Endodermal cell (in vitro differentiated cells): ENCODE measurements around the gene AMIGO2. TPM values are rescaled to one million over a fixed set of nuclear protein-coding genes. Genes with fewer than 3 reads are reported as not detected.

Experiments used
- DNase-seq: peaks from one replicate; pipeline ENCODE4 v3.0.0-alpha.2; 2017
- H3K27ac ChIP-seq: 2 replicates; pipeline ENCODE4 v1.5.1; 2013; ENCODE audit warnings: mild to moderate bottlenecking, low read depth, low read length, moderate library complexity
- H3K27me3 ChIP-seq: 2 replicates; pipeline ENCODE4 v1.6.1; 2013; ENCODE audit warnings: mild to moderate bottlenecking, low read length, moderate library complexity; ENCODE audit not compliant: insufficient read depth, control insufficient read depth, poor library complexity, severe bottlenecking
- H3K36me3 ChIP-seq: 2 replicates; pipeline ENCODE4 v1.7.0; 2013; ENCODE audit warnings: mild to moderate bottlenecking, low read length, moderate library complexity; ENCODE audit not compliant: control insufficient read depth, insufficient read depth
- H3K4me1 ChIP-seq: one replicate; pipeline ENCODE4 v1.7.0; 2013; ENCODE audit warnings: low read length; ENCODE audit not compliant: control insufficient read depth, insufficient read depth
- H3K4me3 ChIP-seq: 2 replicates; pipeline ENCODE4 v1.5.1; 2013; ENCODE audit warnings: mild to moderate bottlenecking, low read length, moderate library complexity
- H3K9ac ChIP-seq: 2 replicates; pipeline ENCODE4 v1.6.1; 2013; ENCODE audit warnings: mild to moderate bottlenecking, low read length, moderate library complexity; ENCODE audit not compliant: poor library complexity, severe bottlenecking; ENCODE audit errors: extremely low read depth
- H3K9me3 ChIP-seq: 2 replicates; pipeline ENCODE4 v1.6.1; 2013; ENCODE audit warnings: mild to moderate bottlenecking, low read length, moderate library complexity; ENCODE audit not compliant: control insufficient read depth
- H3K27ac Mint-ChIP-seq: 2 replicates; pipeline ENCODE4 v1.8.0; 2020; ENCODE audit warnings: mixed read lengths
- H3K27me3 Mint-ChIP-seq: 2 replicates; pipeline ENCODE4 v1.8.0; 2021; ENCODE audit warnings: mild to moderate bottlenecking, mixed read lengths; ENCODE audit not compliant: insufficient read depth
- H3K36me3 Mint-ChIP-seq: 2 replicates; pipeline ENCODE4 v1.8.0; 2020; ENCODE audit warnings: low read depth, mixed read lengths
- H3K4me1 Mint-ChIP-seq: 2 replicates; pipeline ENCODE4 v1.8.0; 2020; ENCODE audit warnings: mixed read lengths
- H3K4me3 Mint-ChIP-seq: 2 replicates; pipeline ENCODE4 v1.8.0; 2020; ENCODE audit warnings: mild to moderate bottlenecking, moderate library complexity, mixed read lengths
- H3K9me3 Mint-ChIP-seq: 2 replicates; pipeline ENCODE4 v1.8.0; 2020; ENCODE audit warnings: mild to moderate bottlenecking, mixed read lengths
- CTCF ChIP-seq: fragments of 200-600 bp; sonication (generic); conservative IDR thresholded peaks from 2 replicates; pipeline ENCODE4 v1.5.0; 2021; ENCODE audit warnings: antibody characterized with exemption, mild to moderate bottlenecking
- whole genome bisulfite sequencing, 2 experiments: methylation state at CpG; one replicate each; pipeline versions ENCODE4 v1.1.5 to v1.1.7; 2013; ENCODE audit warnings: missing lambda C conversion rate in 2 of 2, mixed read lengths in 1 of 2; ENCODE audit not compliant: insufficient coverage in 1 of 2, insufficient read length in 1 of 2; 5-methylcytosine and 5-hydroxymethylcytosine counted together
- total RNA-seq, 2 donors: library from RNA; stranded (reverse); fragmentation: NEBNext Ultra II Directional in 1 of 2; extraction: Animal tissue kit (Norgen Biotek cat#: 25700) in 1 of 2; gene quantifications; 2 replicates in 1 of 2; 3 replicates in 1 of 2; pipeline ENCODE4 v1.2.1, GENCODE V29; 2021

The AMIGO2 gene
- total RNA-seq, 2 donors from 2014 or later: 6.4 to 7.8 TPM

- H3K9me3 Mint-ChIP-seq: no peaks in the 10 kb centered on the region
- no peaks in the 10 kb centered on the region for H3K27me3 Mint-ChIP-seq
- WGBS, 2 experiments: 92 to 100% methylated on average over 2 of the region's 2 CpGs
- Histone ChIP-seq H3K9ac (no peak overlapping the region), H3K4me3 (no peak overlapping the region), H3K9me3 (no peaks in the 10 kb centered on the region), H3K27ac (no peak overlapping the region), H3K27me3 (no peaks in the 10 kb centered on the region), H3K4me1 (no peaks in the 10 kb centered on the region), H3K36me3 (no peaks in the 10 kb centered on the region)
- peaks cover 37% of the 10 kb centered on the region for H3K4me1 Mint-ChIP-seq
- no peak for TF ChIP-seq CTCF
- DNase-seq: no peak
- no peaks in the 10 kb centered on the region for H3K36me3 Mint-ChIP-seq
- H3K4me3 Mint-ChIP-seq: no peak overlapping the region
- no peak overlapping the region for H3K27ac Mint-ChIP-seq
Measured at GRCh38 chr12:47039079-47039478, 40.7 kb downstream of the AMIGO2 start.

- peak overlapping the region; percentile 17 for H3K4me3 Mint-ChIP-seq
- Histone ChIP-seq H3K27ac (no peak overlapping the region), H3K36me3 (no peaks in the 10 kb centered on the region), H3K4me3 (no peak overlapping the region), H3K9ac (no peak overlapping the region), H3K27me3 (no peaks in the 10 kb centered on the region), H3K4me1 (no peaks in the 10 kb centered on the region), H3K9me3 (no peaks in the 10 kb centered on the region)
- H3K9me3 Mint-ChIP-seq: no peaks in the 10 kb centered on the region
- peaks cover 41% of the 10 kb centered on the region for H3K4me1 Mint-ChIP-seq
- no peak overlapping the region for H3K27ac Mint-ChIP-seq
- no peak for TF ChIP-seq CTCF
- 96 to 100% methylated on average over 1 of the region's 1 CpG for WGBS, 2 experiments
- H3K36me3 Mint-ChIP-seq: no peaks in the 10 kb centered on the region
- H3K27me3 Mint-ChIP-seq: no peaks in the 10 kb centered on the region
- no peak for DNase-seq
Measured at GRCh38 chr12:47038270-47038748, 41.5 kb downstream of the AMIGO2 start.

GRCh38 chr12:47035484-47035883, 44.3 kb downstream of the AMIGO2 start:
- no peaks in the 10 kb centered on the region for H3K36me3 ChIP-seq
- Mint-ChIP-seq H3K36me3 (no peaks in the 10 kb centered on the region), H3K27ac (no peak overlapping the region), H3K4me3 (no peak overlapping the region), H3K4me1 (peaks cover 42% of the 10 kb centered on the region), H3K9me3 (no peaks in the 10 kb centered on the region), H3K27me3 (no peaks in the 10 kb centered on the region)
- no peaks in the 10 kb centered on the region for H3K27me3 ChIP-seq
- no peaks in the 10 kb centered on the region for H3K4me1 ChIP-seq
- H3K27ac ChIP-seq: no peak overlapping the region
- no peak for TF ChIP-seq CTCF
- 86 to 100% methylated on average over 1 to 3 of the region's 3 CpGs for WGBS, 2 experiments
- H3K4me3 ChIP-seq: no peak overlapping the region
- H3K9me3 ChIP-seq: no peaks in the 10 kb centered on the region
- DNase-seq: no peak
- no peak overlapping the region for H3K9ac ChIP-seq
